HL-60/S4 (cell line): ENCODE measurements around the gene RBCK1.

Experiments
- in situ Hi-C: fragments of 300-500 bp; cut with MboI; formaldehyde crosslinking; loops from 2 replicates; pipeline ENCODE4 v1.14.3; 2022; ENCODE audit warnings: low sequenced_read_pairs

Gene RBCK1

GRCh38 chr20:467755-468154 lies 59.7 kb downstream of the RBCK1 start:
- in situ Hi-C loops, result no loop called here

DNA sequence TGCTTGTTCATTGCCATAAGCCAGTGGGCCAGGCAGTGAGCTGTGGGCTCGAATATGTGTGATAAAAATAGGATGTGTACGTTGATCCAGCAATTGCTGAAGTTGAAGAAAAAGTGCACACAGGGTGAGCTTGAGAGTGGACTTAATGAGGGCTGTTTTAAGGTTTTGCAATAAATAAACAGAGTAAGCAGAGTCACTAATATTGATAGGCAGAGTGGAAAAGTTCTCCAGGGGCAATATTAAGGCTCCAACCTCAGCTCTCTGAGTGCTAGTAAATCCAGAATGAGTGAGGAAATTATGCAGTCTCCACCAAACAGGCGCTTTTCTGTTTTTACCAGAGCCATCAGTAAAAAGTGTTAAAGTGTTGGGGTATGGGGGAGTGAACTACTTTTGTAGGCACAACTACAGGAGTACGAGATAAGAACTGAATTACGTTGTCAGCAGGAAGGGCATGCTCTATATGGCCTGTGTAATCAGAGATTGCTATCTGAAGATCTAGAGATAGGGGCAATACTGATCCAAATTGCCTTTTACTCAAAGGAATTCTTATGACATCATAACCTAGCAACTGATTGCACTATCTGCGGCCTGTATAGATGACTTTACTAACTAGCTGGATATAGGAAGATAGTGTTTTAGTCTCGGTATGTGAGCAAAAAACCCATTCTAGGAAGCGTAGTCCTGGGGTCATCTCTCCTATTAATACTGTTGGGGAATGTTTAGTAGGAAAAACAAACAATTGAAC lies 61.8 kb downstream of the RBCK1 start:
- in situ Hi-C loops, result no loop called here

DNA sequence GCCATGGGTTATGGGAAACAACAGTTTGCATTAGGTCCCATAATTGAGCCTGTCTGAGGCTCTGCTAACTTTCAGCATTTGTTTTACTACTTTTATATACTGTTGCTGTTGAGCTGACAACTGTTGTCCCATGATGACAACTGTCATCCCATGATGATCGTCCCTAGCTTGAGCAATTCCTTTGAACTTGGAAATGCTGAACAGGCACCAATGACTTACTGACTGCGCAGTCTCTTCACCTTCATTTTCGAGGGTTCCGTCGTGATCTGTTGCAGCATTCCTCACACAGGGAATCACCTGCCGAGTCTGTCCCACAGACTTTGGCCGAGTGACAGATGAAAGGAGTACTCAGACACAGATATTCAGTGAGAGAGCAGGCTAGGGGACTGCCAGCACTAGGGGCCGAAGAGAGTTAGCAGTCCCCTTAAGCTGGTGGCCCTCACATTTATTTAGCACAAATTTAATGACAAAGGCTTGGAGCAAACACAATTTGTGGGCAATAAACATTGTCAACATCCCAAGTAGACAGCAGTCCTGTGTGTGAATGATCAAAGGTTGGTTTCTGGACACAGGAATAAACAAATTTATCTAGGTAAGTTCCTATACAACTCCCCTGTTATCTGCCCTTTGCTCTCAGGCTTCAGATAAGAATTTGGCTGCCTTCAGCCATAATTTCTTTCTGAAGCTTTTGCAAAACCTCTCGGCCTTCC lies 64.2 kb downstream of the RBCK1 start:
- in situ Hi-C loops, result no loop called here

DNA sequence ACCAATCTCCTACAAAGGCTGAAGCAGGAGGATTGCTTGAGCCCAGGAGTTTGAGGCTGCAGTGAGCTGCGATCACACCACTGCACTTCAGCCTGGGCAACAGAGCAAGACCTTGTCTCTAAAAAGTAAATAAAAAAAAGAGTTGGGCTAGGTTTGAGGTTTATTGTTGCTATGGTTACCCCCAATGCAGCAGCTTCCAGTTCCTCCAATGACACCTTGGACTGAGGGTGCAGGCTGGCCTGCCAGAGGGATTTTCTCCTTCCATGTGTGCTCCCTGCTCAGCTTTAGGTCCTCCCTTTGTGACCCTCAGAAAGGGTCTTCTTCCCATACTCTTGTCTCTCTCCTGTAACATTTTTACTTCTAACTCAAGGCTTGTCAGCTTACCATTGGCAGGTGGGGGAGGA lies 64.8 kb downstream of the RBCK1 start:
- in situ Hi-C loops, result no loop called here

DNA sequence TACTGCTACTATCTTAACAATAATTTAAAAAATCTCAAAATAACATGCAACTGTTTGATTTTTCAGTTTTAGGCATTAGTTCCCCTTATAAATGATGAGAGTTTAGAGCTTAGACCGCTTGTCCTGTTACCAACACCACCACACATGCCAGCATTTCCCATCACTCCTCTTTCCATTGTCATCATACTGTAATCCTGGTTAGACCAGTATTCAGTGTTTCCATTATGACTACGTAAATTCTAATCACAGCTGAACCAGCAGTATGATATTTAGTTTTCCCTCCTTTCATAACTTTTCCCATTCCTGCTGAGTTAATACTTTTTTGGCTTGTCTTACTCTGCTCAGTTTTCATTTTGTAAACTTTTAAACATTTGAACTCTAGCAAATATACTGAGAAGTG lies 66.5 kb downstream of the RBCK1 start:
- in situ Hi-C loops, result no loop called here

- in situ Hi-C loops, result loop anchor here (5.0 kb wide), 1 partner anchor 118 kb away; no protein-coding TSS in a partner anchor
Measured at GRCh38 chr20:475463-476357, 67.6 kb downstream of the RBCK1 start.

DNA sequence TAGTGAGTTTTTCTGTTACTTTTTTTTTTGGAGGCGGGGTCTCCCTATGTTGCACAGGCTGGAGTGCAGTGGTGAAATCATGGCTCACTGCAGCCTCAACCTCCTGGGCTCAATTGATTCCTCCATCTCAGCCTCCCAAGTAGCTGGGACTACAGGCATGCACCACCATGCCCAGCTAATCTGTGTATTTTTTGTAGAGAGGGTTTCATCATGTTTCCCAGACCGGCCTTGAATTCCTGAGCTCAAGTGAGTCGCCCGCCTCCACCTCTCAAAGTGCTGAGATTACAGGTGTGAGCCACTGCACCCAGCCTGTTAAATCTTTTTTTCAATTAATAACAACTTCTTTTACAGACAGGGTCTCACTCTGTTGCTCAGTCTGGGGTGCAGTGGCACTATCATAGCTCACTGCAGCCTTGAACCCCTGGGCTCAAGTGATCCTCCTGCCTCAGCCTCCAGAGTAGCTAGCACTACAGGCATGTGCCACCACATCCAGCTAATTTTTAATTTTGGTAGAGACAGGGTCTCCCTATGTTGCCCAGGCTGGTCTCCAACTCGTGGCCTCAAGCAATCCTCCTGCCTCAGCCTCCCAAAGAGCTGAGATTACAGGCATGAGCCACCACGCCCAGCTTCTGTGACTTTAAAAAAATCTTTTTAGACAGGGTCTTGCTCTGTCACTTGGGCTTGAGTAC lies 68.6 kb downstream of the RBCK1 start:
- in situ Hi-C loops, result loop anchor here (5.0 kb wide), 1 partner anchor 119 kb away; no protein-coding TSS in a partner anchor

DNA sequence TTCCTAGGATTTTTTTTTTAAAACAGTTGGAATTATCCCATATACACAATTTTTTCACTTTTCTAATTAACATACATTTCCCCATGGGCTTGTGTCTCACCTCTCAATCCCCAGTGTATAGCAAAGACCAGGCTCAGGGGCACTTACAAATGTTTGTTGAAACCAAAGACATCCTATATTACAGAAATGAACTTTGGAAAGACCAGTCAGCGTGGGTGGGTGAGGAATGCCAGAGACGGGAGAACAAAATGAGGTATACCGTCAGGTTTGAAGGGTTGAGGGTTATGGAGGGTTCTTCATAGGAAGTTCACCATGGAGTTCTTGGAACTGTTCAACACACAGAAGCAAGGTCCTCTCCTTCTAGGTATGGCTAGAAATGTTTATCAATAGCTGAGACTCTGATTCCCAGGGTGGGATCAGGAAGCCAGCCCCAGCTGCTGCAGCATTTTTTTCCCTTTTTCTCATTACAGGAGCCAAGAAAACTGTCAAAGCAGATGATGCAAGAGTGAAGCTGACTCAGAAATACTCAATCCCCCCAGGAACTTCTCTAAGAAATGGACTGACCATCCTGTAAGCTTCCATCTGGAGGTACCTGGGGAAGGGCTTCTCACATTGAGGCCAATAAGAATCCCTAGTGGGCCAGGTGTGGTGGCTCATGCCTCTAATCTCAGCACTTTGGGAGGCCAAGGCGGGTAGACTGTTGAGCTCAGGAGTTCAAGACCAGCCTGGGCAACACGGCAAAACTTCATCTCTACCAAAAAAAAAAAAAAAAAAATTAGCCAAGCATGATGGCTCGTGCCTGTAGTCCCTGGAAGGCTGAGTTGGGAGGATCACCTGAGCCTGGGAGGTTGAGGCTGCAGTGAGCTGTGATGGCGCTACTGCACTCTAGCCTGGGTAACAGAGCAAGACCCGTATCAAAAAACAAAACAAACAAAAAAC lies 70.2 kb downstream of the RBCK1 start:
- in situ Hi-C loops, result loop anchor here (5.0 kb wide), 1 partner anchor 121 kb away; no protein-coding TSS in a partner anchor

DNA sequence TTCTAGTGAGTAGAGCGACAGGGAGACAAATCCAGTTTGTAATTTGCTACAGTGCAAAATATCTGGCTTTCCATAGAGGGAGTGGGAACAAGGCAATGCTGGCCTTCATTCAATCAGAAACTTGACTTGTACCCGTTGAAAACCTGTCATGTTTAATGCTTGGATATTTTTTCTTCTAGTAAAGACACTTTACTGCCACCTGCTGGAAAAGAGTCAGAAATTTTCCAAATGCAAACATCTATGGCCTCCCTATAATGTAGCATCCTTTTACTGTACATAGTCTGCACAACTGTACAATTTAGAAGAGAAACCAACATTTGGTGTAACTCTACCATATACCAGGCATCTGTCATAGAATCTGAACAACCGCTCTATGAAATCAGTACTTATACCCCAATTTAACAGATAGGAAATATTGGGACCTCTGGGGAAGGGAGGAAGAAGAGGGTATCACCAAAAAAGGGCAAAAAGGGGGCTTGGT lies 70.9 kb downstream of the RBCK1 start:
- in situ Hi-C loops, result loop anchor here (5.0 kb wide), 1 partner anchor 122 kb away; no protein-coding TSS in a partner anchor

GRCh38 chr20:479487-479886 lies 71.4 kb downstream of the RBCK1 start:
- in situ Hi-C loops, result loop anchor here (5.0 kb wide), 1 partner anchor 122 kb away; no protein-coding TSS in a partner anchor

DNA sequence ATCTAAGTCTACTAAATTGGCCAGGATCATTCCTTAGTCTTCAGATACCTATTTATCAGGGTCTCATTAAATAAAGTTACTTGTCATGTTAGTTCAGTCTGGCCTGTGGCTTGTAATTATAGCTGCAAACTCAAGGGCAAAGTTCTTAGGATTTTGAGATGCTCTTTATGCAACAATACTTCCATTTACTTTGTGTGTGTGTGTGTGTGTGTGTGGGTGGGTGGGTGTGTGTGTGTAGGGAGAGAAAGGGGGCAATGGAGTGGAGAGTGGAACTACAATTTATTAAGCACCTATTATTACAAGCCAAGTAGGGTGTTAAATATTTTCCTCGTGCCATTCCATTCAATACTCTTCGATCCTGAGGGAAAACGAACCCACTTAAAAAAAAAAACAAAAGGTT lies 71.9 kb downstream of the RBCK1 start:
- in situ Hi-C loops, result no loop called here

- in situ Hi-C loops, result no loop called here
Measured at GRCh38 chr20:481167-481566, 73.1 kb downstream of the RBCK1 start.
